COLO829 (cell line): ENCODE measurements around the gene NKX2-3.
A peak's percentile ranks its signal among the peaks of the same experiment; 100 is the strongest.

Experiments used
- DNase-seq: peaks from one replicate; pipeline ENCODE4 v3.0.0; 2012; ENCODE audit warnings: low spot score

NKX2-3 gene

DNA sequence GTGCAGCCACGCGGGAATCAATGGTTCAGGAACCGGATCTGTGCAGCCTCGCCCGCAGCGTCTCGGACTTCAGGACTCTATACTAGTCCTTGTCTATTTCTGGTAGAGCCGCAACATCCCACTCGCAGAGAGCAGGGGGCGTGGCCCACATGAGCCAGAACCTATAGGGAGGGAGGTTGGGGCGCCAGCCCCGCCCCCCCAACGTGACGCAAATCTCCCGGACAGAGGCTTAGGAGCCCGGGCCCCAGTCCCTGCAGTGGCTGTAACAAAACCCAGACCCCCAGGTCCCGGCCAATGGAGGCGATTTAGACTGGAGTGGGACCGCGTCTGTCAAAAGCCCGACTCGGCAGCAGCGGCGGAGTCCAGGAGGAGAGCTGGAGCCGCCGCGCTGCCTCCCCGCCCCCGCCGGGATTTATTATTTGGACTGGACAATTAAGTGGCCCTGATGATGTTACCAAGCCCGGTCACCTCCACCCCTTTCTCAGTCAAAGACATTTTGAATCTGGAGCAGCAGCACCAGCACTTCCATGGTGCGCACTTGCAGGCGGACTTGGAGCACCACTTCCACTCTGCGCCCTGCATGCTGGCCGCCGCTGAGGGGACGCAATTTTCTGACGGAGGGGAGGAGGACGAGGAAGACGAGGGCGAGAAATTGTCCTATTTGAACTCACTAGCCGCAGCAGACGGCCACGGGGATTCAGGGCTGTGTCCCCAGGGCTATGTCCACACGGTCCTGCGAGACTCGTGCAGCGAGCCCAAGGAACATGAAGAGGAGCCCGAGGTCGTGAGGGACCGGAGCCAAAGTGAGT, at the start of gene NKX2-3:
Gene NKX2-3, plus strand, starts transcription at position 256 of the 809 bp plus-strand sequence. Its CDS starts 190 bp downstream, at position 446.
- peak; percentile 54 for DNase-seq

DNA sequence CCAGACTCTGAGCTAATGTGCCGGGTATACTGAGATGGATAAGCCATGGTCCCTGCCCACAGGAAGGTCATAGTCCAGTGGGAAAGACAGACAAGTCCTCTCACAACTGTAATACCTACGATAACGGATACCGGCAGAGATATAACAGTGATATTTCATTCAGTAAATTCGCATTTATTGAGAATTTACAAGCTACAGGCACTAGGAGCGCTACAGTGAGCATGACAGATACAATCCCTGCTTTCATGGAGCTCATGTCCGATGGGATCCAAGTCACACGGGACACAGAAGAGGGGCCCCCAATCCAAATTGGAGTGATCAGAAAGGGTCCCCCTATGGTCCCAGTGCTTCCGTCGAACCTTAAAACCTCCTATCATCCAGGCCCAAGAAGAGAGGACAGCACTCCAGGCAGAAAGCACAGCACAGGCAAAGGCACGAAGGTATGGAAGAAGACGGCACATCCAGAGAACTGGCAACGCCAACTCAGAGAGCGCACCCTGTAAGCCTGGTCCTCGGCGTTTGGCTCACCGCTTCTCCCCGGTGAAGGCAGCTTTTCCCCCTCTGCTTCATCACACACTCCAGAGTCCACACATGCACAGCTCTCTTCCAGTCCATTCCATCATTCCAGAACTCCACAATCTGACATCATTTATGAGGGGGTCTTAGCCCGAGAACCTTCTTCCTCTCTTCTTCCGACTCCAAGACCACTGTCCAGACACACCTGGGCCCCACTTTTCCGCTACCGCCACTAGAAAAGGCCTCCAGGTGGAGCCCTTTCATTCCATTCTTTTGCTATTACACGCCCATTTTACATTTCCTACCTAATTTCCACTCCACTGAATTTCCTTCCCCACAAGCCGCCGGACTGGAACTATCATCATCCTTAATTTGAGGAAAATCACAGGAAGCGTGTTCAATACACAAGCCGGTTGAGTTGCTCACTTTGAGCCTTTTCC, 47.8 kb upstream of the NKX2-3 start:
- DNase-seq = peak; percentile 11

DNA sequence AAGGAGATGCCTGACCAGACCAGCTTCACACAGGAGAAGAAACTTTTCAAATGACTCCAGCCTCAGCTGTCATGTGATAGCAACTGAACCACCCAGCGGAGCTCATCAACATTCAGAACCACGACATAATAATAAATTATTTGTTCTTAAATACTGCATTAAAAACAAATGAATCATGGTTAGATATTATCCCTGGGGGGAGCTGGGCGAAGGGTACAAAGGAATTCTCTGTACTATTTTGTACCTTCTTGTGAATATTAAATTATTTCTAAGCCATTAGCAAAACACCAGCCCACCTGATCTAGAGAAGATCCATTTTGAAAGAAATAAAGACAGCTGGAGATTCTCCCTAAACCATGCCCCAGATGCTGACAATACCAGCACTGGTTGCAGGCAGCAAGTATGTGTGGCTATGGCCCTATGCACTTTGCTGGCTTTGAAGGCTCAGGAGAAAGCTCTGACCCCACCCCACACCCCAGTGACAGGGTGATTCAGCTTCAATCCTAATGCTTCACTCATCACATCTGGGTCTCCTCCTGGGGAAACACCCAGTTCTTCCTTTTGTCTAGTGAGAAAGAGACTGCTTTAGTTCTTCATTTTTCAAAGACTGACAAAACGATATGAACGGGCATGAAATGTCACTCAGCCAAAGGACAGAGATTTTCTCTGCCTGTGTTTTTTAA, 45.5 kb upstream of the NKX2-3 start:
- DNase-seq = no peak

DNA sequence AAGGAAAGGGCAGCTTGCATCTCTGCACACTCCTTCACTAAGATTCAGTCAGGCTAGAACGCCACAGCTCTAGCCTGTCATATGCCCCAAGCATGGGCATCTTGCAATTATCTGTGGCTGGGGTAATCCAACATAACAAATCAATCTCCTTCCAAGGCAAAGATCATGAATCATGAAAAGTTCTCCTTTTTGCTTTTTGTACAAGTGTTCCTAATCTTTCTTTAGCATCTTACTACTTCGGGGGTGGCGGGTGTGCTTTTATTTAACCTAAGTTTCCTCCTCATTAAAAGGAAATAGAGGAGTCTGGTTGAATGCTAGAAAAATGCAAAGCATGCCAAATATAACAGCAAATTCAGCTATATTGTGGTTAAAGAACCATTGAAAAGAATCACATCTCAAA, 43.5 kb upstream of the NKX2-3 start:
- DNase-seq = no peak

DNA sequence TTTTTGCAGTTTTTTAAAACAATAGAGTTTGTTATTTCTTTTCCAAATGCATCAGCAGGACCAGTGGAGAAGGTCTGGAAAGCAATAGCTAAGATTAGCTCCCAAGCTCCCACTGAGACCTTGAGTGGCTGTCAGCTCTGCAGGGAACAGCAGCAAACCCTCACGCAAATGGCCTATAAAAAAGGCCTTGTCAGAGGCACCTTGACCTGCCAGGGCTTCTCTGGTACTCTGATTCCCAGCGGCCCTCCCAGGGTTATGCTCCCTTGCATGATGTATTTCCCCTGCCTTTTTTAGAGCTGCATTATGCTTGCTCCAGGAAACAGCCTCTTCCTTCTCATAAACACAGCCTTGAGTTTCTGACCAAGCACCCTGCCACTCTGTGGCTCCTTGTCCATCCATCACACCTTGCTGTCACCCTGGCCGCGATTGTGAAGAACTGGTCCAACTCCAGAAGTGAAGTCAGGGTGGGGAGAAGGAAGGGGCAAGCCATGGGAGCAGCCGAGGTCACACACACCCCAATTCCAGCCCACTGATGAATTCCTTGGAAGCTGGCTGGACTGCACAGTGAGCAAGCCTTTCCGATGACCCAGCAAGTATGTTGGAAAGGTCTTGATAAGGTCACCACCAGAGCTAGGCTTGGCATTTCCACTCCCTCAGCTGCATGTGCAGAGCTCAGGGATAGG, 35.3 kb upstream of the NKX2-3 start:
- DNase-seq = no peak

DNA sequence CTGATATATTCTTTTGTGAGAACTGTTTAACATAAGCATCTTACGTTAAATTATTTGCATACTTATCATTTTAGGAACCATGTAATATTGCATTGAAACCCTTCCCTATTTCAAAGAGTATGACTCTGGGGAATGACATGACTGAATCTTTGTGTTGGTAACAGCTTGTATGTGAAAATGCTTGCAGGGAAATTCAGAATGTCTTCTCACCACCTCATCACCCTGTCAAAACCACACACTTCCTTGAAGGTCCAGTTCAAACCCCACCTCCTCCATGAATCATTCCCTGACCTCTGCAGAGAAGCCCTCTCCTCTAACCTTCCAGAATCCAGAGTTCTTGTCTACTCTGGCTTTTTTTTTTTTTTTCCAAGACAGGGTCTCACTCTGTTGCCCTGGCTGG, 26.3 kb upstream of the NKX2-3 start:
- no peak for DNase-seq

DNA sequence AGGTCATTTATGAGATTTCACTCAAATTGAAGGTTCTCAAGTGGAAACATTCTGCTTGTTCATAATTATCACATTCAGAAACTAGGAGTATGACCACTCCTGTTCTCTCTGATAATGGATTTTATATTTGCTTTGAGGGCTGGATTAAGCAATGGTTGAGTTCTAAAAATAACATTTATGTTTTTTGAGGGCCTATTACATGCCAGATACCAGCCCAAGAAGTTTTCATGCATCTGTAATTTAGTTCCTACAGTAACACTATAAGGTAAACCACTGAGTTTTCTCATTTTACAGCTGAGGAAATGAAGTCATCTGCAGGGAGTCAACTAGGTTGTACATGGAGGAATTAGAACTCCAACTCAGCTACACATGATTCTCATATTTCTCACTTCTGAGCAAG, 25.5 kb upstream of the NKX2-3 start:
- DNase-seq = no peak

DNA sequence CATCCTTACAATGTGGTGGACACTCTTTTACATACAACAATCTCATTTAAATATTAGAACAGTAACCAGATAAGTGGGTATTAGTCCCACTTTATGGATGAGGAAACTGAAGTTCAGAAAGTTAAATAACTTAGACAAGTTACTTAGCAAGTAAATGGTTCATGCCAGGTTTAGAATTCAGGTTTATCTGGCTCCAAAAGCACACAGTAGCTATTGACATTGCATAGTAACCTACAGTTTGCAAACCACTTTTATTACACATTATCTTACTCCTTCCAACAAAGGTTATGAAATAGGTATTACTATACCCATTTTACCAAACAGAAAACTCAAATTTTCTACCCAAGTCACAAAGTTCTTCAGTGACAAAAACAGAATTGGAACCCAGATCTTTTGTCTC, 19.7 kb upstream of the NKX2-3 start:
- DNase-seq = no peak

DNA sequence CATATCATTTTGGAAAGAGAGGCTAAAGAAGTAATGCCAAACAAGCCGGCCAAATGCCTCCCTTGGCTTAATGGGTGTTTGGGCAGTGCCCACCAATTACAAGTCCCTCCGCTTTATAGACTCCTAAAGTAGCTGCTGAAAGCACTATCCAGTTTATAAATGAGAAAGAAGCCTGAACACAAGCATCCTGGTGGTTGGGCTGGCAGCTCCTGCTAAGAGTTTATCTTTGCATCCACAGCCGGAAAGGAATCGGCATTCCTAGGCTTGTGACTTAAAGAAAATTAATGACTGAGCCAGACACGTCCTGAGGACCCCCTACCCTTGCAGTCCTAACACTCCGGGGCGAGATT, 13.1 kb upstream of the NKX2-3 start:
- no peak for DNase-seq

DNA sequence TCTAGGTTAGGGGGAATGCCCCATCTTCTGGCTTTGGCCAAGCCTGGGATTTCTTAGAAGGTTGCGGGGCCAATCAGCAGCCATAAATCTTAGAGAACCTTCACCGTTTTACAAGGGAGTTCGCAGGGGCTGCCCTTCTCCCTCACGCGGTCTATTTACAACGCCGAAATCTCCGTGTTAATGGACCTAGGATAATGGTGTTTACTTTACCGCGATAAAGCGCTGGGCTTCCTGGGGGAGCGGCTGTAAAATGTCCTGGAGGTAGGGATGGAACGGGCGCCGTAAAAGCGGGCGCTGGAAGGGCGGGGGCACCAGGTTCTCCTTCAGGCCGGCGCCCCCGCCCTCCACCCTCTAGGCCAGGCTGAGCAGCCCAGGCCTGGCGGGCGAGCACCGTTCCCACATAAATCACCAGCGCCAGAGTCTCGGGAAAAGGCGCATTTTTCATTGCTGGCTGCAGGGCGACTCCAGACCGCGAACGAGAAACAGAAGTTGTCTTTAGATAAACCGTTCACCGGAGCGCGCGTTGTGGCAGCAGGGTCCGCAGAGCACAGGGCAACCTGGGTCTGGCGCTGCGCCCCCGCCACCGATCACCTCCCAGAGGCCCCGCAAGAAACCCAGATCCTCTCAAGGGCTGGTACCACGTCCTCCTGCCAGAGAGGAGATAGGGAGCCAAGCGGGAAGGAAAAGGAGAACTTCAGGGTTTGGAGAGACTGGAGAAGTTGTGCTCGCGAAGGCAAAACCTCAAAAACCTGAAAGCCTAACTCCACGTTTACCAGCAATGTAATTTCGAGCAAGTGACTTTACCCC, 12.5 kb upstream of the NKX2-3 start:
- DNase-seq = no peak

DNA sequence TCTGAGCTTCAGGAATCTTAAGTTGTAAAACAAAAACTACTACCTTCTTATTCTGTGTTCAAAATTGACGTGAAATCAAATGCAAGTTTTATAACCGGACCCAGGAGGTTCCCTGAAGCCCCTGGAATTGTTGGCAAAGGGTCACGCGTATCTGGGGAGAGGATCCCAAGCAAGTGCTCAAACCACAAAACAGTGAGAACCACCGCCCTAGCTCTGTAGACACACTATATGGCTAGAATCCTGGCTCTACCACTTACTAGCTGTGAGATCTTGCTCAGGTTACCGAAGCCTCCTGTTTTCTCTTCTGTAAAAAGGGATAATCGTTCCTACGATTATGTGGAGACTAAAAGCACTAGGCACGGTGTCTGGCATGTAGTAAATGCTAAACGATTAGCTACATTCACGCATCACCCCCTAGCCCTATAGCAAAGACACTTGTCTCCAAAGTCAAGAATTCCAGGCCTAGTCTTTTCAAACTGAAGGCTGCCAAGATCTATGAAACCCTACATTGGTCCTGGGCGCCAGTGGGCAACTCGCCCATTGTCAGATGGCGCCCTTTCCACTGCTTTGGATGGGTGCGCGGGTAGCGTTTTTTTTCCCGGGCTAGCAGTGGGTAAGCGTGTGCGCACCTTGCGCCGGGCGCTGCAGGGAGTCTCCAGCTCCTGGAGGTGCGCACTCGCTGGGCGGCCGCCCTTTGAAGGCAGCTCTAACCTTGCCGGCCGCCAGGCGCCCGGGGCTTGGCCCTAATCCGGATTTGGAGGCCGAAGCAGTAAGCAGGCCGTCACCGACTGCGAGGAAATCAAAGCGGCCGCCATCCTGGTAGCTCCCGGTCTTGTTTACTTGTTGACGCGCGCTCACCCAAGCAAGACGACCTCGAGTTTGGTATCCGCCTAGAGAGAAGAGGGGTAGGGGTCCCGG, 11.6 kb upstream of the NKX2-3 start:
- no peak for DNase-seq

DNA sequence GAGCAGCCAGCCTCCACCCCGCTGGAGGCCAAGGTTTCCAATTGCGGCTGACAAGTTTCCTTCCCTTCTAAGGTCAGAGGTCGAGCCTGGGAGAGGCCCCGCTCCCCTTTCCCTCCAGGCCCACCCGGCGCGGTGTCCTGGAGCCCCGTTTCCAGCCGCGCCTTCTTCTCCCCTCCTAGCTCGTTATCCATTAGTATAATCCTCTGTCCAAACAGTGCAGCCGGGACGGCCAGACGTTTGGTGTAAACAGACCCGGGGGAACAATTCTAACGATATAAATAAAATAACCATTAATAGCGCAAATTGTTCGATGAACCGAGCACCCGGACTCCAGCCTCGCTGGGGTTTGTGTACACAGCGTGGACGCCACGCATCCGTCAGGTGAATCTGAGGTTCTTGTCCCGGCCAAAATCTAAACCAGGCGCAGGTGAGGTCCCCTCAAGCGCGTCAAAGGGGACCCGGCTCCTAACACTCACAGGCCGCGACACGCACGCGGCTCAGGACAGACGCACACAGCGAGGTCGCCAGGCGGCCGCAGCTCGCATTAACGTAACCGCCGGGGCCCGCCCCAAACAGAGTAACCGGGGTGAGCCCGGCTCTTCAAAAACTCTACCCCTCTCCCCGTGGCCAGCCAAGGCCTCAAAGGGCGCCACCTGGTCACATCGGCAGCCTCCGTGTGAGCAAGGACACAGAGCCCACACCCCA, 10.8 kb upstream of the NKX2-3 start:
- DNase-seq = no peak

DNA sequence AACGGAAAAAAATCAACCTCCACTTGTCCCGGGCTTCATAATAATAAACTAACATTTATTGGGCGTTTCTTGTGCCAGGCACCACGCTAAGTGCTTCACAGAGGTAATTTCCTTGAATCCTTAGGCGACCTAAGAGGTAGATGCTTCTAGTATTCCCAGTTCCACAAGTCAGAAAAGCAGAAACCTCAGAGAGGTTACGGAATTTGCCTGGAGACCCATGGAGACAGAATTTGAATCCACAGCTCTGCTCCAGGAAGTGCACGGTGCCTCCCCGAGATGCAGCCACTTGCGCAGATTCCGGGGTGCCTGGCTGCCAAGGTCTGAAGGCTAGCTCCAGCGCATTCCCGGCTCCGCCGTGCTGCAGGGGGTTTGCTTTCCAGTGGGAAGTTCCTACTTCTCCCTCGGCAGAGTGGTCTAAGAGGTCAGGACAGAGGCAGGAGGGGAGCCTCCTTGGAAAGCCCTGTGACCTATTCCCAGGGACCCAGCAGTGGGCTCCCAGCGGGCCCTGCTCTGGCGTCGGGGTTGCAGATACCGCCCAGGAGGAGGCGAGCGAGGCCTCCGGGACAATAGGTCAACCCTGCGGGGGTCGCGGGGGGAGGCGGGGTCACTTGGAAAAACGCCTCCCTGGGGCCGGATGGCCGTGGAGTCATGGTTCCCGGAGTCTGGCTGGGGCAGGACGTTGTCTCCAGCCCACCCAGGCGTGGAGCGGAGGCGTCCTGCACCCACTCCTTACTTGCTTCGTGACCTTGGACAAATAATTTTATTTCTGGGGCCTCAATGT, 10.1 kb upstream of the NKX2-3 start:
- no peak for DNase-seq

DNA sequence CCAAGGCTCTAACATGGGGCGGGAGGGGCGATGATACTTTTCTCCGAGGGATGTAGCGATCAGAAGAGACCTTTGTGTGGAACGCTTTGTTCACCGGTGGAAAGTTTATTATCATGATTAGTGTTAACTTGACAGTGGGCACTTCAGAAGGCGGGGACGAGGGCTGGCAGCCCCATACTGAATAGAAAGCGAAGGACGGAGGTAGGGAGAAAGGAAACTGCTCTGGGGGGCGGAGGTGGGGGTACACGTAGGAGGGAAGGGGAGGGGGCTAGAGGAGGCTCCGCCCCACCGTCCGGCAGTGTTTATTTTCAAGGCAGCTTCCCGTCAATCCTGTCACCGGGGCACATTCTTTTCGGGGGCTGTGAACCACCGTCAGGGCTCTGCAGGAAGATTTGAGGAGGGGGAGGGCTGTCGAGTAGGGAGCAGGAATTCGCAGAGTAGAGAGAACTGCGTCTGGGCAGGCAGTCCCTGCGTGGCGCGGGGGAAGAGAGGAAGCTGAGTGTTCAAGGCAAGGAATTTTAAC, 9.4 kb upstream of the NKX2-3 start:
- no peak for DNase-seq

DNA sequence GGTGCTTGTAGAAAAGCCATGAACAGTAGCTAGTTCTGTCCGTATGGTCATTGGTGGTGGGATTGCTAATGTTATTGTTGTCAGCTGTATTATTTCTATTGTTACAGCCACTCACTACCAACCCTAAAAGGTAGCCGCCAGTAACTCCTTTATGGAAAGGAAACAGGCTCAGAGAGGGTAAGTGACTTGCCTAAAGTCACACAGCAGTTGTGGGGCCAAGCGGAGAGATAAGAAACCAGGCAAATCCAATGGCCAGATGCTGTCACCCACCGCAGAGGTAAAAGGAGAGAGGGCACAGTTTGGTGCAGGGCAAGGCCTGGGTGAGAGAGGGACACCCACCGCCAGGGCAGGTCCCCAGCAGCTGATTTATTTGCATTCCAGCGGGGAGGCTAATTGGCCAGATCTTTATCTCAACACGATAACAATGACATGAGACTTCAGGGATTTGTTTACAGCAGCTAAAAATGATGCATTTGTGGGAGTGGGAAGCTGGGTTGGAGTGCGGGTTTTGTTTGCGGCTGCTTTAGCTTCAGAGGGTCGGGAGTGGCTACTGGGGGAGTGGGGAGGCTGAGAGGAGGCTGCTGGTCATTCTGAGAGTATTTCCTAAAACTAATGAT, 8.6 kb upstream of the NKX2-3 start:
- DNase-seq = no peak

DNA sequence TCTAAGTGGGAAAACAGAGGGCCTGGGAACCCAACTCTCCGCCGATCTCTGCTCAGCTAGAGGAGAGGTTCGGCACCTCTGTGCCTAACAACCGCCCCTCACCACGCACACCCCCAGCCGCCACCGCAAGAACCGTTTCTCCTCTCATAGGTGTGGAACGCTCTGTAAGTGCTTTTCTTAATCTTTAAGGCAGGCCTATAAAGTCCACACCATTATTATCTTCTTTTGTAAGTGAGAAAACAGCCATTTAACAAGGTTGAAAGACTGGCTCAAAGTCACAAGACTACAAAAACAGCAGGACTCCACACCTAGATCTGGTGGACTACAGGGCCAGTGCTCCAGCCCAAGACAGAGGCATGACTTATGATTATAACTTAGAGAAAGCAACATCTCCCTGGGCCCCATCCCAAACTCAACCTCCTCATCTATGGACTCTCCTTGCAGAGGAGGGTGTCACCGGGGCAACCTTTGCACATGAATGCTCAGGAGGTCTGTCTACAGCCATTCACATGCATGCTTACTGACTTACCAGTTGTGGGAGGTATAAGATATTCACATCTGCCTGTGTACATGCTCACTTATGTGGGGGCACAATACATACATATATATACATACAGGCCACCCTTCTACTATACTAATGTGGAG, 7.9 kb upstream of the NKX2-3 start:
- DNase-seq = no peak

DNA sequence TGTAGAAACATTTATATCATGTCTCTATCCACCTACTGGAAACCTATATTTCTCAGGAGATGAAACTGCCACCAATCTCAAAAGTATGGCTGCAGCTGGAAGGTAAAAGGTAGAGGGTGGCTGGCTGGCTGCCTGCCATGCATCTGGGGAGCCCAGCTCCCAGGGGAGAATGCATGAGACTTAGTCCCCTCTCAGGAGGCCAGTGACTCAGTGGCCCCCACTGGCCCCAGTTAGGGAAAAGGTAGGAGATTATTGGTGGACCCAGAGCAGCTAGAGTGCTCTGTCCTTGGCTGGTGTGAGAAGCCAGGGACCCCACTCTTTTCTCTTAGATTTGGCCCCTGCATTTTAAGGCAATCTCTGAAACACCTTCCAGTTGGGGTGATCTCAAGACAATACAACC, 6.8 kb upstream of the NKX2-3 start:
- no peak for DNase-seq
